ENCODE results near the gene STK26. TPM values are rescaled to one million over a fixed set of nuclear protein-coding genes. Genes with fewer than 3 reads are reported as not detected.

STK26 gene
- total and polyA plus RNA-seq, 2 of the 13 experiments (the other 11 are each of a cell fraction or from before 2014, with no cell fraction given): 16.9 to 47.9 TPM

- TF ChIP-seq SP4 (CRISPR knock-in tag; IDR thresholded peaks at IDR 0.05) (no peak), ZNF10 (CRISPR knock-in tag; IDR thresholded peaks at IDR 0.05; ENCODE audit: borderline replicate concordance, low read depth) (no peak), NR2F1 (CRISPR knock-in tag; IDR thresholded peaks at IDR 0.05) (no peak), ONECUT2 (CRISPR knock-in tag; IDR thresholded peaks at IDR 0.05) (no peak), ARHGAP35 (CRISPR knock-in tag; IDR thresholded peaks at IDR 0.05; ENCODE audit: borderline replicate concordance) (no peak), RAD51 (IDR thresholded peaks at IDR 0.05; ENCODE audit: borderline replicate concordance) (no peak), ZNF776 (CRISPR knock-in tag; IDR thresholded peaks at IDR 0.05) (no peak), NFRKB (IDR thresholded peaks at IDR 0.05) (no peak), PPARG (CRISPR knock-in tag; conservative IDR thresholded peaks at IDR 0.05) (no peak), MBNL3 (CRISPR knock-in tag; conservative IDR thresholded peaks at IDR 0.05) (no peak), ZMAT3 (CRISPR knock-in tag; conservative IDR thresholded peaks at IDR 0.05) (no peak), ZNF615 (CRISPR knock-in tag; IDR thresholded peaks at IDR 0.05; ENCODE audit: borderline replicate concordance) (no peak), NFIB (CRISPR knock-in tag; IDR thresholded peaks at IDR 0.05; ENCODE audit: borderline replicate concordance) (no peak), ZC3H13 (CRISPR knock-in tag; IDR thresholded peaks at IDR 0.05) (no peak)
- TF ChIP-seq, protein P1, sequence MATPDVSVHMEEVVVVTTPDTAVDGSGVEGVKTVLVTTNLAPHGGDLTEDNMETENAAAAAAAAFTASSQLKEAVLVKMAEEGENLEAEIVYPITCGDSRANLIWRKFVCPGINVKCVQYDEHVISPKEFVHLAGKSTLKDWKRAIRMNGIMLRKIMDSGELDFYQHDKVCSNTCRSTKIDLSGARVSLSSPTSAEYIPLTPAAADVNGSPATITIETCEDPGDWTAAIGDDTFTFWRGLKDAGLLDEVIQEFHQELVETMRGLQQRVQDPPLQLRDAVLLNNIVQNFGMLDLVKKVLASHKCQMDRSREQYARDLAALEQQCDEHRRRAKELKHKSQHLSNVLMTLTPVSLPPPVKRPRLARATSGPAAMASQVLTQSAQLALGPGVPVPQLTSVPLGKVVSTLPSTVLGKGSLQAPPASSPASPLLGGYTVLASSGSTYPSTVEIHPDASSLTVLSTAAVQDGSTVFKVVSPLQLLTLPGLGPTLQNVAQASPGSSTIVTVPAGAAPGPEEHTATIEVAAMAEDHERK (CRISPR knock-in tag; IDR thresholded peaks at IDR 0.05; ENCODE audit: low read depth): no peak
- TF ChIP-seq, protein P2, sequence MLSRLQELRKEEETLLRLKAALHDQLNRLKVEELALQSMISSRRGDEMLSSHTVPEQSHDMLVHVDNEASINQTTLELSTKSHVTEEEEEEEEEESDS (CRISPR knock-in tag; IDR thresholded peaks at IDR 0.05; ENCODE audit: borderline replicate concordance): no peak
- TF ChIP-seq, protein P3, sequence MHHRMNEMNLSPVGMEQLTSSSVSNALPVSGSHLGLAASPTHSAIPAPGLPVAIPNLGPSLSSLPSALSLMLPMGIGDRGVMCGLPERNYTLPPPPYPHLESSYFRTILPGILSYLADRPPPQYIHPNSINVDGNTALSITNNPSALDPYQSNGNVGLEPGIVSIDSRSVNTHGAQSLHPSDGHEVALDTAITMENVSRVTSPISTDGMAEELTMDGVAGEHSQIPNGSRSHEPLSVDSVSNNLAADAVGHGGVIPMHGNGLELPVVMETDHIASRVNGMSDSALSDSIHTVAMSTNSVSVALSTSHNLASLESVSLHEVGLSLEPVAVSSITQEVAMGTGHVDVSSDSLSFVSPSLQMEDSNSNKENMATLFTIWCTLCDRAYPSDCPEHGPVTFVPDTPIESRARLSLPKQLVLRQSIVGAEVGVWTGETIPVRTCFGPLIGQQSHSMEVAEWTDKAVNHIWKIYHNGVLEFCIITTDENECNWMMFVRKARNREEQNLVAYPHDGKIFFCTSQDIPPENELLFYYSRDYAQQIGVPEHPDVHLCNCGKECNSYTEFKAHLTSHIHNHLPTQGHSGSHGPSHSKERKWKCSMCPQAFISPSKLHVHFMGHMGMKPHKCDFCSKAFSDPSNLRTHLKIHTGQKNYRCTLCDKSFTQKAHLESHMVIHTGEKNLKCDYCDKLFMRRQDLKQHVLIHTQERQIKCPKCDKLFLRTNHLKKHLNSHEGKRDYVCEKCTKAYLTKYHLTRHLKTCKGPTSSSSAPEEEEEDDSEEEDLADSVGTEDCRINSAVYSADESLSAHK (CRISPR knock-in tag; IDR thresholded peaks at IDR 0.05; ENCODE audit: borderline replicate concordance): no peak
Observed at GRCh38 chrX:132107291-132107690, 84.2 kb downstream of the STK26 start (continued).
